HCT116 (cell line): ENCODE measurements around the gene PRRX2. TPM values are rescaled to one million over a fixed set of nuclear protein-coding genes. Genes with fewer than 3 reads are reported as not detected.

ENCODE experiments used
- ATAC-seq: fragments of 200-7000 bp; cut with Tn5 transposase; 2 replicates; pipeline ENCODE4 v1.9.1; 2020; ENCODE audit warnings: mild to moderate bottlenecking, moderate library complexity
- BruUV-seq: library from RNA; stranded (reverse); fragments of 400-500 nt; replicated peaks from 2 replicates; lab custom pipeline; 2021; lab: Mats Ljungman, UMichigan
- CTCF ChIA-PET: fragments of 300-600 bp; sonication (Branson Sonifier 250); formaldehyde crosslinking; loops from one replicate; lab custom pipeline; 2021; ENCODE audit warnings: antibody characterized with exemption; lab: Charles Lee
- POLR2A ChIA-PET: fragments of 300-600, 350-600 bp; sonication (Branson Sonifier 250); formaldehyde crosslinking; loops from one replicate; lab custom pipeline; 2021; ENCODE audit warnings: antibody characterized with exemption; lab: Charles Lee
- RAD21 ChIA-PET, 2 experiments: fragments of 300-600 bp; sonication (Branson Sonifier 250); formaldehyde crosslinking; loops; one replicate each; lab custom pipeline; 2023; ENCODE audit warnings: low total read pairs in 2 of 2; ENCODE audit not compliant: uncharacterized antibody in 2 of 2, unreplicated experiment in 2 of 2, low non-redundant PET in 1 of 2; lab: Charles Lee
- DNase-seq: peaks from one replicate; pipeline ENCODE4 v3.0.0-alpha.2; 2010; ENCODE audit warnings: low read depth, low spot score
- H2AFZ ChIP-seq: fragments of 200-600 bp; shearing (Covaris generic), sonication (generic); 2 replicates; pipeline ENCODE4 v1.6.1; 2017; ENCODE audit warnings: low read depth, mixed run types, mixed read lengths, antibody characterized with exemption, low read length; ENCODE audit not compliant: poor library complexity, severe bottlenecking
- H3K27ac ChIP-seq: 2 replicates; pipeline ENCODE4 v1.5.1; 2012; ENCODE audit warnings: low read depth, low read length
- H3K27me3 ChIP-seq: fragments of 200-600 bp; sonication (generic); 2 replicates; pipeline ENCODE4 v1.6.1; 2016; ENCODE audit warnings: mixed run types, low read length, mixed read lengths; ENCODE audit not compliant: insufficient read depth
- H3K36me3 ChIP-seq, 2 experiments: fragments of 200-500 bp in 1 of 2; fragments of 200-600 bp in 1 of 2; sonication (Bioruptor generic) in 1 of 2; sonication (generic) in 1 of 2; 2 replicates each; pipeline versions ENCODE4 v1.5.1 to v1.6.1; 2014 to 2016; ENCODE audit warnings: low read length in 2 of 2, inconsistent platforms in 1 of 2, mixed read lengths in 1 of 2, mixed run types in 1 of 2; ENCODE audit not compliant: insufficient read depth in 2 of 2, control insufficient read depth in 1 of 2
- H3K4me1 ChIP-seq, 2 experiments: fragments of 200-600 bp in 1 of 2; sonication (generic) in 1 of 2; 2 replicates each; pipeline versions ENCODE4 v1.5.1 to v1.6.1; 2012 to 2017; ENCODE audit warnings: low read length in 2 of 2, inconsistent platforms in 1 of 2, mild to moderate bottlenecking in 1 of 2, mixed read lengths in 1 of 2, mixed run types in 1 of 2, moderate library complexity in 1 of 2; ENCODE audit not compliant: insufficient read depth in 2 of 2, control insufficient read depth in 1 of 2
- H3K4me2 ChIP-seq: fragments of 200-600 bp; sonication (generic); 2 replicates; pipeline ENCODE4 v1.6.1; 2017; ENCODE audit warnings: mixed run types, low read length, mixed read lengths
- H3K4me3 ChIP-seq, 2 experiments: fragments of 200-600 bp in 1 of 2; sonication (generic) in 1 of 2; replicated peaks in 1 of 2; 2 replicates each; pipeline ENCODE4 v1.5.1; 2011 to 2016; ENCODE audit warnings: low read length in 2 of 2, control low read depth in 1 of 2, low read depth in 1 of 2, mild to moderate bottlenecking in 1 of 2, mixed read lengths in 1 of 2, mixed run types in 1 of 2
- H3K79me2 ChIP-seq: fragments of 200-600 bp; sonication (generic); 2 replicates; pipeline ENCODE4 v1.6.1; 2017; ENCODE audit warnings: mild to moderate bottlenecking, mixed run types, low read length, moderate library complexity, mixed read lengths; ENCODE audit not compliant: insufficient read depth
- H3K9ac ChIP-seq: fragments of 200-600 bp; sonication (generic); 2 replicates; pipeline ENCODE4 v1.6.1; 2016; ENCODE audit warnings: low read length, mixed read lengths
- H3K9me2 ChIP-seq: fragments of 200-600 bp; sonication (generic), shearing (Covaris generic); 2 replicates; pipeline ENCODE4 v1.6.1; 2017; ENCODE audit warnings: mixed run types, mild to moderate bottlenecking, moderate library complexity; ENCODE audit not compliant: insufficient read depth
- H3K9me3 ChIP-seq, 2 experiments: fragments of 200-500 bp in 1 of 2; fragments of 200-600 bp in 1 of 2; sonication (Bioruptor generic) in 1 of 2; sonication (generic) in 1 of 2; 2 replicates each; pipeline ENCODE4 v1.6.1; 2014 to 2017; ENCODE audit warnings: low read length in 2 of 2, mixed read lengths in 2 of 2, inconsistent platforms in 1 of 2, low read depth in 1 of 2, mild to moderate bottlenecking in 1 of 2, mixed run types in 1 of 2, moderate library complexity in 1 of 2; ENCODE audit not compliant: control insufficient read depth in 1 of 2, insufficient read depth in 1 of 2
- H4K20me1 ChIP-seq: fragments of 200-600 bp; sonication (generic), shearing (Covaris generic); 2 replicates; pipeline ENCODE4 v1.6.1; 2017; ENCODE audit warnings: mixed run types, mild to moderate bottlenecking, moderate library complexity; ENCODE audit not compliant: insufficient read depth
- CEBPB ChIP-seq: IDR thresholded peaks from 2 replicates; pipeline ENCODE4 v1.6.1; 2012; ENCODE audit warnings: low read depth
- EGR1 ChIP-seq: IDR thresholded peaks from 2 replicates; pipeline ENCODE4 v1.6.1; 2012; ENCODE audit warnings: low read depth
- EZH2 ChIP-seq: fragments of 200-600 bp; sonication (generic); IDR thresholded peaks from 2 replicates; pipeline ENCODE4 v1.6.1; 2017; ENCODE audit warnings: antibody characterized with exemption, mixed run types
- EZH2phosphoT487 ChIP-seq: fragments of 200-600 bp; IDR thresholded peaks from 2 replicates; pipeline ENCODE4 v1.6.1; 2018; ENCODE audit warnings: antibody characterized with exemption, borderline replicate concordance
- FOSL1 ChIP-seq: IDR thresholded peaks from 2 replicates; pipeline ENCODE4 v1.6.1; 2012; ENCODE audit warnings: low read depth
- JUND ChIP-seq: IDR thresholded peaks from 2 replicates; pipeline ENCODE4 v1.6.1; 2012
- POLR2A ChIP-seq: IDR thresholded peaks from 2 replicates; pipeline ENCODE4 v1.7.0; 2011; ENCODE audit warnings: borderline replicate concordance; ENCODE audit not compliant: insufficient read depth, insufficient read length; ENCODE audit errors: extremely low read depth
- POLR2AphosphoS5 ChIP-seq: IDR thresholded peaks from 2 replicates; pipeline ENCODE4 v1.6.1; 2011; ENCODE audit warnings: mild to moderate bottlenecking, low read depth, low read length, moderate library complexity
- RAD21 ChIP-seq: IDR thresholded peaks from 2 replicates; pipeline ENCODE4 v1.6.1; 2012; ENCODE audit warnings: low read depth, mild to moderate bottlenecking
- SIN3A ChIP-seq: IDR thresholded peaks from 2 replicates; pipeline ENCODE4 v1.6.1; 2012; ENCODE audit warnings: low read depth
- SP1 ChIP-seq: IDR thresholded peaks from 2 replicates; pipeline ENCODE4 v1.6.1; 2012; ENCODE audit warnings: low read depth
- TCF7L2 ChIP-seq: IDR thresholded peaks from 2 replicates; pipeline ENCODE4 v1.7.0; 2011; ENCODE audit warnings: borderline replicate concordance, inconsistent platforms; ENCODE audit not compliant: insufficient read depth, insufficient read length; ENCODE audit errors: extremely low read depth
- YY1 ChIP-seq: IDR thresholded peaks from 2 replicates; pipeline ENCODE4 v1.6.1; 2011; ENCODE audit warnings: low read length, low read depth, moderate library complexity, mild to moderate bottlenecking; ENCODE audit not compliant: insufficient replicate concordance; ENCODE audit errors: extremely low read depth
- ZFX ChIP-seq: fragments of 450-650 bp; IDR thresholded peaks from 2 replicates; pipeline ENCODE4 v1.6.1; 2017
- ZNF274 ChIP-seq: fragments of 200-500 bp; sonication (Bioruptor generic); IDR thresholded peaks from 2 replicates; pipeline ENCODE4 v1.6.1; 2014; ENCODE audit warnings: mild to moderate bottlenecking, low read depth, low read length, inconsistent platforms
- intact Hi-C: fragments of 100-400 bp; cut with micrococcal nuclease; formaldehyde crosslinking; loops from 2 replicates; pipeline ENCODE4 v1.10.0; 2022
- total RNA-seq: library from RNA; stranded (reverse); gene quantifications from one replicate; pipeline ENCODE4 v1.2.1, GENCODE V29; 2021; ENCODE audit not compliant: unreplicated experiment
- TF ChIP-seq, protein P1 (sequence below): IDR thresholded peaks from 2 replicates; pipeline ENCODE4 v1.6.1; 2012
- TF ChIP-seq, protein P2 (sequence below): IDR thresholded peaks from 2 replicates; pipeline ENCODE4 v1.6.1; 2011; ENCODE audit warnings: mild to moderate bottlenecking, low read length, moderate library complexity; ENCODE audit not compliant: insufficient replicate concordance; ENCODE audit errors: extremely low read depth
- TF ChIP-seq, protein P3 (sequence below): IDR thresholded peaks from 2 replicates; pipeline ENCODE4 v1.6.1; 2012; ENCODE audit warnings: low read depth
- TF ChIP-seq, protein P4 (sequence below): IDR thresholded peaks from 2 replicates; pipeline ENCODE4 v1.6.1; 2012
- TF ChIP-seq, protein P5 (sequence below), 3 experiments: fragments of 200-600 bp in 1 of 3; sonication (generic) in 1 of 3; IDR thresholded peaks in 2 of 3; conservative IDR thresholded peaks in 1 of 3; 2 replicates each; pipeline ENCODE4 v1.5.1; 2012 to 2017; ENCODE audit warnings: low read depth in 2 of 3, low read length in 2 of 3, antibody characterized with exemption in 1 of 3, borderline replicate concordance in 1 of 3, control low read depth in 1 of 3, mild to moderate bottlenecking in 1 of 3, mixed read lengths in 1 of 3, mixed run types in 1 of 3, moderate library complexity in 1 of 3; ENCODE audit not compliant: insufficient read depth in 1 of 3

The PRRX2 gene
- total RNA-seq, 1 experiment from 2014 or later, result 25.5 TPM

DNA sequence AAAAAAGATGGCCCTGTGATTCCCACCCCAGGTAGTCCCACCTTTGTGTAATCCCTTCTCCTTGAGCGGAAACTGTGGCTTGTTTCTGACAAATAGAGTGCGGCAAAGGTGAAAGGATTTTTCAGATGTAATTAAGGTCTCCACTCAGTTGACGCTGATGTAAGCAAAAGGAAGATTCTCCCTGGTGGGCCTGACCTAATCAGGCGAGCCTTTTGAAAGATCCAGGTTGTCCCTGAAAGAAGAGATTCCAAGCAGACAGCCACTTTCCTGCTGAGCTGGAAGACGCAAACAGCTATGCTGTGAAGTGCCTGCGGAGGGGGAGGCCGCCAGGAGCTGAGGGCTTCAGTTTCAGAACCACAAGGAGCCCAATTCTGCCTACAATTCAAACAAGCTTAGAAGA, 63.3 kb downstream of the PRRX2 start:
- no peak for TF ChIP-seq POLR2A
- TF ChIP-seq, protein P1, sequence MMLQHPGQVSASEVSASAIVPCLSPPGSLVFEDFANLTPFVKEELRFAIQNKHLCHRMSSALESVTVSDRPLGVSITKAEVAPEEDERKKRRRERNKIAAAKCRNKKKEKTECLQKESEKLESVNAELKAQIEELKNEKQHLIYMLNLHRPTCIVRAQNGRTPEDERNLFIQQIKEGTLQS, result no peak
- TF ChIP-seq FOSL1, result no peak
- no peak for TF ChIP-seq RAD21
- TF ChIP-seq, protein P2, sequence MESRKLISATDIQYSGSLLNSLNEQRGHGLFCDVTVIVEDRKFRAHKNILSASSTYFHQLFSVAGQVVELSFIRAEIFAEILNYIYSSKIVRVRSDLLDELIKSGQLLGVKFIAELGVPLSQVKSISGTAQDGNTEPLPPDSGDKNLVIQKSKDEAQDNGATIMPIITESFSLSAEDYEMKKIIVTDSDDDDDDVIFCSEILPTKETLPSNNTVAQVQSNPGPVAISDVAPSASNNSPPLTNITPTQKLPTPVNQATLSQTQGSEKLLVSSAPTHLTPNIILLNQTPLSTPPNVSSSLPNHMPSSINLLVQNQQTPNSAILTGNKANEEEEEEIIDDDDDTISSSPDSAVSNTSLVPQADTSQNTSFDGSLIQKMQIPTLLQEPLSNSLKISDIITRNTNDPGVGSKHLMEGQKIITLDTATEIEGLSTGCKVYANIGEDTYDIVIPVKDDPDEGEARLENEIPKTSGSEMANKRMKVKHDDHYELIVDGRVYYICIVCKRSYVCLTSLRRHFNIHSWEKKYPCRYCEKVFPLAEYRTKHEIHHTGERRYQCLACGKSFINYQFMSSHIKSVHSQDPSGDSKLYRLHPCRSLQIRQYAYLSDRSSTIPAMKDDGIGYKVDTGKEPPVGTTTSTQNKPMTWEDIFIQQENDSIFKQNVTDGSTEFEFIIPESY, result no peak
- TF ChIP-seq EGR1, result no peak
- no peak for TF ChIP-seq SIN3A
- no peak for TF ChIP-seq TCF7L2
- no peak for TF ChIP-seq EZH2
- no peak for TF ChIP-seq JUND
- TF ChIP-seq, protein P3, sequence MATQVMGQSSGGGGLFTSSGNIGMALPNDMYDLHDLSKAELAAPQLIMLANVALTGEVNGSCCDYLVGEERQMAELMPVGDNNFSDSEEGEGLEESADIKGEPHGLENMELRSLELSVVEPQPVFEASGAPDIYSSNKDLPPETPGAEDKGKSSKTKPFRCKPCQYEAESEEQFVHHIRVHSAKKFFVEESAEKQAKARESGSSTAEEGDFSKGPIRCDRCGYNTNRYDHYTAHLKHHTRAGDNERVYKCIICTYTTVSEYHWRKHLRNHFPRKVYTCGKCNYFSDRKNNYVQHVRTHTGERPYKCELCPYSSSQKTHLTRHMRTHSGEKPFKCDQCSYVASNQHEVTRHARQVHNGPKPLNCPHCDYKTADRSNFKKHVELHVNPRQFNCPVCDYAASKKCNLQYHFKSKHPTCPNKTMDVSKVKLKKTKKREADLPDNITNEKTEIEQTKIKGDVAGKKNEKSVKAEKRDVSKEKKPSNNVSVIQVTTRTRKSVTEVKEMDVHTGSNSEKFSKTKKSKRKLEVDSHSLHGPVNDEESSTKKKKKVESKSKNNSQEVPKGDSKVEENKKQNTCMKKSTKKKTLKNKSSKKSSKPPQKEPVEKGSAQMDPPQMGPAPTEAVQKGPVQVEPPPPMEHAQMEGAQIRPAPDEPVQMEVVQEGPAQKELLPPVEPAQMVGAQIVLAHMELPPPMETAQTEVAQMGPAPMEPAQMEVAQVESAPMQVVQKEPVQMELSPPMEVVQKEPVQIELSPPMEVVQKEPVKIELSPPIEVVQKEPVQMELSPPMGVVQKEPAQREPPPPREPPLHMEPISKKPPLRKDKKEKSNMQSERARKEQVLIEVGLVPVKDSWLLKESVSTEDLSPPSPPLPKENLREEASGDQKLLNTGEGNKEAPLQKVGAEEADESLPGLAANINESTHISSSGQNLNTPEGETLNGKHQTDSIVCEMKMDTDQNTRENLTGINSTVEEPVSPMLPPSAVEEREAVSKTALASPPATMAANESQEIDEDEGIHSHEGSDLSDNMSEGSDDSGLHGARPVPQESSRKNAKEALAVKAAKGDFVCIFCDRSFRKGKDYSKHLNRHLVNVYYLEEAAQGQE, result no peak
- TF ChIP-seq SP1, result no peak
- TF ChIP-seq ZFX, result no peak
- TF ChIP-seq, protein P4, sequence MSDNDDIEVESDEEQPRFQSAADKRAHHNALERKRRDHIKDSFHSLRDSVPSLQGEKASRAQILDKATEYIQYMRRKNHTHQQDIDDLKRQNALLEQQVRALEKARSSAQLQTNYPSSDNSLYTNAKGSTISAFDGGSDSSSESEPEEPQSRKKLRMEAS, result no peak
- TF ChIP-seq POLR2AphosphoS5, result no peak
- TF ChIP-seq, protein P5, sequence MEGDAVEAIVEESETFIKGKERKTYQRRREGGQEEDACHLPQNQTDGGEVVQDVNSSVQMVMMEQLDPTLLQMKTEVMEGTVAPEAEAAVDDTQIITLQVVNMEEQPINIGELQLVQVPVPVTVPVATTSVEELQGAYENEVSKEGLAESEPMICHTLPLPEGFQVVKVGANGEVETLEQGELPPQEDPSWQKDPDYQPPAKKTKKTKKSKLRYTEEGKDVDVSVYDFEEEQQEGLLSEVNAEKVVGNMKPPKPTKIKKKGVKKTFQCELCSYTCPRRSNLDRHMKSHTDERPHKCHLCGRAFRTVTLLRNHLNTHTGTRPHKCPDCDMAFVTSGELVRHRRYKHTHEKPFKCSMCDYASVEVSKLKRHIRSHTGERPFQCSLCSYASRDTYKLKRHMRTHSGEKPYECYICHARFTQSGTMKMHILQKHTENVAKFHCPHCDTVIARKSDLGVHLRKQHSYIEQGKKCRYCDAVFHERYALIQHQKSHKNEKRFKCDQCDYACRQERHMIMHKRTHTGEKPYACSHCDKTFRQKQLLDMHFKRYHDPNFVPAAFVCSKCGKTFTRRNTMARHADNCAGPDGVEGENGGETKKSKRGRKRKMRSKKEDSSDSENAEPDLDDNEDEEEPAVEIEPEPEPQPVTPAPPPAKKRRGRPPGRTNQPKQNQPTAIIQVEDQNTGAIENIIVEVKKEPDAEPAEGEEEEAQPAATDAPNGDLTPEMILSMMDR (IDR thresholded peaks at IDR 0.05 in 2 of 3, conservative IDR thresholded peaks at IDR 0.05 in 1 of 3; ENCODE audit: borderline replicate concordance in 1 of 3, insufficient read depth in 1 of 3, low read depth in 2 of 3, low read length in 2 of 3), result no peak
- no peak for TF ChIP-seq CEBPB
- TF ChIP-seq EZH2phosphoT487, result no peak
- TF ChIP-seq ZNF274, result no peak
- TF ChIP-seq YY1, result no peak
- ATAC-seq, result no peak
- CTCF ChIA-PET, result interaction anchor here (5.9 kb wide), 1 partner anchor 9 kb away, joined by 54 read pairs; no protein-coding TSS in a partner anchor
- no peaks in the 10 kb centered on the region for H4K20me1 ChIP-seq
- peaks cover 0 to 10% of the 10 kb centered on the region in 2 experiments; a peak in 3 of 4 replicates for H3K4me1 ChIP-seq
- H3K9me3 ChIP-seq, result no peaks in the 10 kb centered on the region
- H3K4me3 ChIP-seq, result no peak overlapping the region
- RAD21 ChIA-PET, result no interaction called here
- BruUV-seq, result no TSS peak
- no peaks in the 10 kb centered on the region for H3K27me3 ChIP-seq
- H3K9me2 ChIP-seq, result no peaks in the 10 kb centered on the region
- H3K9ac ChIP-seq, result no peak overlapping the region
- no peak for DNase-seq
- POLR2A ChIA-PET, result no interaction called here
- no peak overlapping the region for H3K4me2 ChIP-seq
- no peaks in the 10 kb centered on the region for H3K79me2 ChIP-seq
- no peaks in the 10 kb centered on the region for H3K36me3 ChIP-seq
- intact Hi-C loops, result loop anchor here (5.0 to 10.0 kb wide), 2 partner anchors 86 to 366 kb away; partner anchors contain the start of gene ASB6
- H3K27ac ChIP-seq, result no peak overlapping the region
- H2AFZ ChIP-seq, result no peak overlapping the region
